GM12874 (cell line): Measurements from ENCODE around the gene DKKL1.

ENCODE experiments used
- TF ChIP-seq, protein P1 (sequence below): IDR thresholded peaks from 2 replicates; pipeline ENCODE4 v1.5.1; 2011; ENCODE audit warnings: low read depth, mild to moderate bottlenecking, control low read depth, low read length, moderate library complexity; ENCODE audit not compliant: insufficient read depth

The DKKL1 gene

DNA sequence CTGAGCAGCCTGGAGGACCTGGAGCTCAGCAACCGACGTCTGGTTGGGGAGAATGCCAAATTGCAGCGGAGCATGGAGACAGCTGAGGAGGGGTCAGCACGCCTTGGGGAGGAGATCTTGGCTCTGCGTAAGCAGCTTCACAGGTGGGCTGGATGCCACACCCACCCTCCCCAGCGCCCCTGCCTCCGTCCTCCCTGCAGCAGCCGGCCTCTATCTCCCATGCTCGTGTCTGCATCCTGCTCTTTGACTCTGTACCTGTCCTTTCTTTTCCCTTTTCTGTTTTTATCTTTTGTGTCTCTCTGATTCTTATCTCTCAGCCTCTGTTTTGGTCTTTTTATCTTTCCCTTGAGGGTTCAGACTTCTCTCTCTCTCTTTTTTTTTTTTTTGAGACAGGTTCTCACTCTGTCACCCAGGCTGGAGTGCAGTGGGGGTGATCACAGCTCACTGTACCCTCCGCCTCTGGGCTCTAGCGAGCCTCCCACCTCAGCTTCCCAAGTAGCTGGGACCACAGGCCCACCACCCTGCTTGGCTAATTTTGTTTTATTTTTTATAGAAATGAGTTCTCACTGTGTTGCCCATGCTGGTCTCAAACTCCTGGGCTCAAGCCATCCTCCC lies 34.4 kb downstream of the DKKL1 start:
- TF ChIP-seq, protein P1, sequence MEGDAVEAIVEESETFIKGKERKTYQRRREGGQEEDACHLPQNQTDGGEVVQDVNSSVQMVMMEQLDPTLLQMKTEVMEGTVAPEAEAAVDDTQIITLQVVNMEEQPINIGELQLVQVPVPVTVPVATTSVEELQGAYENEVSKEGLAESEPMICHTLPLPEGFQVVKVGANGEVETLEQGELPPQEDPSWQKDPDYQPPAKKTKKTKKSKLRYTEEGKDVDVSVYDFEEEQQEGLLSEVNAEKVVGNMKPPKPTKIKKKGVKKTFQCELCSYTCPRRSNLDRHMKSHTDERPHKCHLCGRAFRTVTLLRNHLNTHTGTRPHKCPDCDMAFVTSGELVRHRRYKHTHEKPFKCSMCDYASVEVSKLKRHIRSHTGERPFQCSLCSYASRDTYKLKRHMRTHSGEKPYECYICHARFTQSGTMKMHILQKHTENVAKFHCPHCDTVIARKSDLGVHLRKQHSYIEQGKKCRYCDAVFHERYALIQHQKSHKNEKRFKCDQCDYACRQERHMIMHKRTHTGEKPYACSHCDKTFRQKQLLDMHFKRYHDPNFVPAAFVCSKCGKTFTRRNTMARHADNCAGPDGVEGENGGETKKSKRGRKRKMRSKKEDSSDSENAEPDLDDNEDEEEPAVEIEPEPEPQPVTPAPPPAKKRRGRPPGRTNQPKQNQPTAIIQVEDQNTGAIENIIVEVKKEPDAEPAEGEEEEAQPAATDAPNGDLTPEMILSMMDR: no peak

GRCh38 chr19:49398931-49399330 lies 35.3 kb downstream of the DKKL1 start:
- TF ChIP-seq, protein P1: no peak

- TF ChIP-seq, protein P1: no peak
Observed at GRCh38 chr19:49400029-49400428, 36.4 kb downstream of the DKKL1 start.

DNA sequence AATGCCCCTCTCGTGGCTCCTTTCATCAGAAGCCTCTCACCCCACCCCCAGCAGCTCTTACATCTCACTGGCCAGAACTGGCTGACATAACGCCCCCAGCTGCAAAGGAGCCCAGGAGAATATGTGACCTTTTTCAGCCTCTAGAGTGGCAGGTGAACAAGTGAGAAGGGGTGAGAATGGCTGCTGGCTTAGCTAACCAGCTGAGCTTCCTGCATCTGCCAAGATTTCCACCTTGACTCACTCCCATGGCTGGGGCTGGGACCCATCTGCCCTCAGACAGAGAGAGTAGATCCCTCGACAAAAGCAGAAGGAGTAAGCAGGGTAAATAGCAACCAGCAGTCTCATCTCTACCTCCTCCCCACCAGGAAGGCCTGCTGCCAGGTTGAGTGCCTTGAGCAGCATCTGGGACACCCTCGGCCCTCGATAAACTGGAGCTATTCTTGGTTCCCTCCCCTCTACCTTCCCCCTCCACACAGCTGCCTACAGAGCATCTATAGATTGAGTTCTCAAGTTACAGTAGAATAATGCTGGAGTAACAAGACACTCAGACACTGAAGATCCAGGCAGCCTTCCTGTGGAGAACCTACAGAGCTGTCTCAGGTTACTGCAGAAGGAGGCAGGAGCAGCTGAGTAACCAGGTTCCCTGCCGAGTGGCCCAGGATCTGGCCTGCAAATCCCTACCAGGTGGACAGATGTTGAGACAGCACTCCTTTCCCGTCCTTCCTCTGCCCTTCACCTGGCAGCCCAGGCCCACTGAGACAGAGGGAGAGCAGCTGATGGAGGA lies 39.9 kb downstream of the DKKL1 start:
- TF ChIP-seq, protein P1: no peak

- TF ChIP-seq, protein P1: no peak
Observed at GRCh38 chr19:49407079-49407478, 43.4 kb downstream of the DKKL1 start.

DNA sequence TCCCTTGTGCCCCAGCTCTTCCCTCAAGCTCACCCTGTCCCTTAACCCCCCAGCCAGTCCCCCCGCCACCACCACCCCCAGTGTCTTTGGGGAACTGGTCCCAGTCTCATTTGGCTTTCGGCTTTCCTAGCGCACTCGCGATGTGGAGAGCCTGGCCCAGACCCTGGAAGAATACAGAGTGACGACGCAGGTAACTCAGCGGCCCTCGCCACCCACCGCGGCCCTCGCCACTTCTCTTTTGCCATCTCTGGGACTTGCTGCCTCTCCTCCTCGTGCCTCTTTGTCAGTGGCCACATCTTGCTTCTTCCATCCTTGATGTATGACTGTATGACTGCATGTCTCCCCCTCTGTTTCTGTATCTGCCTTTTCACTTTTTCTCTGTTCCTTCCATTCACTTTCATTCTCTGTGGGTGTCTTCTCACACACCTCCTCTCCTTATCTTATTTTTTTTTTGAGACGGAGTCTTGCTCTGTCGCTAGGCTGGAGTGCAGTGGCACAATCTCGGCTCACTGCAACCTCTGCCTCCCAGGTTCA lies 43.9 kb downstream of the DKKL1 start:
- TF ChIP-seq, protein P1: no peak

DNA sequence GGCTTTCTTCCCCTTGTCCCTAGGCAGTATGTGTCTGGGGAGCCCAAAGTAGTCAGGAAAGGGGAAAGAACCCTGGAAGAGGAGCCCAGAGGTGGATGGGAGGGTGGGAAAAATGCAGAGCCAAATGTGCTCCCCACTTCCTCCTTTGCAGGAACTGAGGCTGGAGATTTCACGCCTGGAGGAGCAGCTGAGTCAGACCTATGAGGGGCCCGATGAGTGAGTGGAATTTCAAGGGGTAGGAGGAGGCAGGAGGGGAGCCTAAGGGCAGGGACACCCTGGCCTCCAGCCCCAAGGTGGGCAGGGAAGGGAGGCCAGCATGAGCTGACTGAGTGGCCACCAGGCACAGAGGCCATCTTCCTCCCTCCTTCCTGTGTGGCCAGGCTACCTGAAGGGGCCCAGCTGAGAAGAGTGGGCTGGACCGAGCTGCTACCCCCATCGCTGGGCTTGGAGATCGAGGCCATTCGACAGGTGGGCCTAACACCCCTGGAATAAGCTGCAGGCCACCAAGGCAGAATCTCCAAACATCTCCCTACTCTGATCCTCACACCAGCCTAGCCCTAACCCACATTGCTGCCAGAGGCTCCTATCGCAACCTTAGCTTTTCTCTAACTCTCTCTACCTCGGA lies 45.3 kb downstream of the DKKL1 start:
- TF ChIP-seq, protein P1: no peak
